Pancreas (tissue), 10 donors: ENCODE measurements around the gene TEPSIN. TPM values are rescaled to one million over a fixed set of nuclear protein-coding genes. Genes with fewer than 3 reads are reported as not detected.

Source experiments
- ATAC-seq, 4 donors: fragments of 200-7000 bp; cut with Tn5 transposase; one replicate each; pipeline versions ENCODE4 v1.8.0 to v1.9.1; 2020; ENCODE audit warnings: mild to moderate bottlenecking in 4 of 4, moderate library complexity in 4 of 4
- DNase-seq, 6 donors: peaks; one replicate each; pipeline ENCODE4 v3.0.0-alpha.2; 2020
- FAIRE-seq: peaks from 2 replicates; lab custom pipeline; 2012; peaks lifted over from hg19 to GRCh38; lab: Jason Lieb, UNC
- H3K27ac ChIP-seq, 4 donors: fragments of 200-600 bp; sonication (generic); 1 replicate in 3 of 4; 2 replicates in 1 of 4; pipeline versions ENCODE4 v1.5.0 to v1.8.0; 2020
- H3K27me3 ChIP-seq, 4 donors: fragments of 200-600 bp; one replicate each; pipeline ENCODE4 v1.8.0; 2021
- H3K36me3 ChIP-seq, 3 donors: fragments of 200-600 bp; sonication (generic) in 1 of 3; one replicate each; pipeline versions ENCODE4 v1.5.0 to v1.8.0; 2020 to 2021
- H3K4me1 ChIP-seq, 3 donors: fragments of 200-600 bp; one replicate each; pipeline ENCODE4 v1.8.0; 2021
- H3K4me3 ChIP-seq, 4 donors: fragments of 200-600 bp; sonication (generic) in 2 of 4; one replicate each; pipeline versions ENCODE4 v1.5.0 to v1.8.0; 2020 to 2021
- H3K9me3 ChIP-seq, 4 donors: fragments of 200-600 bp; one replicate each; pipeline ENCODE4 v1.8.0; 2021
- CTCF ChIP-seq, 4 donors: fragments of 200-600 bp; sonication (generic) in 3 of 4; IDR thresholded peaks; one replicate each; pipeline versions ENCODE4 v1.5.0 to v1.8.0; 2021; ENCODE audit warnings: antibody characterized with exemption in 4 of 4
- WGBS, 2 donors: extraction: QIAGEN DNeasy Blood & Tissue Kit; methylation state at CpG; one replicate each; pipeline ENCODE4 v1.1.7; 2013; 5-methylcytosine and 5-hydroxymethylcytosine counted together
- intact Hi-C, 3 donors: fragments of 100-400 bp; cut with DNase I; formaldehyde crosslinking; loops; one replicate each; pipeline versions ENCODE4 v1.11.1 to v1.14.2; 2022
- polyA plus RNA-seq, 2 donors: library from polyadenylated mRNA; stranded (reverse); fragments of 200-250 nt; gene quantifications; one replicate each; pipeline ENCODE4 v1.2.3, GENCODE V29; 2013
- total RNA-seq, 6 donors: library from RNA; stranded (reverse); fragmentation: NEBNext Ultra II Directional in 4 of 6; extraction: Animal tissue kit (Norgen Biotek cat#: 25700) in 4 of 6; gene quantifications; one replicate each; pipeline versions ENCODE4 v1.2.1 to v1.2.4, GENCODE V29; 2021 to 2023
- donor health status: healthy with polysubstance abuse.
- donor health status: DM: no; HTN: no; CAD: no; lungs with moderate emphysema.
- donor health status: DM: no; HTN: no; CAD: no.
- donor health status: control.
- donor health status: control.
- donor health status: Bipolar disorder and iron deficiency.
- donor health status: DM: yes; HTN: yes; CAD: no.
- donor health status: DM: no; HTN: no; CAD: no.
- donor health status: DM: no; HTN: no; CAD: no.
- donor health status: DM: yes; HTN: yes; CAD: no.

The TEPSIN gene
- total and polyA plus RNA-seq, 8 donors: 13.8 to 98.5 (median 18.9) TPM

DNA sequence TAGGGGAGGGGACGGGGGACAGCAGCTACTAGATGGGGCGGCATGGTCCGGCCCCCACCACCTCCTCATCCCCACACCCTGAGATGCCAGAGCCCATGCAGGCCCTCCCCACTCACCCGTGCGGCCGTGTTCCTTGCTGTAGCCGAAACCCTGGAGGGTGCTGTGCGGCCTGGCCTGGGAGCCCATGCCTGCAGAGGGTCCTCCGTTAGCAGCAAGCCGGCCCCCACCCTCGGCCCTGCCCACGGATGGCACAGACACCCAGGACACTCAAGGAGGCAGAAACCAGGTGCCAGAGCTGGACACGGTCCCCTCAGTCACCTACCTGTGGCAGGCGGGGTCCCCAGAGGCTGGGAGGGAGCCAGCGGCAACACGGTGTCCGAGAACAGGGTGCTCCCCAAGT, 5.5 kb downstream of the TEPSIN start:
- Histone ChIP-seq H3K4me1 (peaks cover 0 to 7% (median 4%) of the 10 kb centered on the region in 3 donors), H3K4me3 (no peak overlapping the region), H3K27me3 (no peaks in the 10 kb centered on the region), H3K9me3 (no peaks in the 10 kb centered on the region), H3K27ac (no peak overlapping the region), H3K36me3 (peaks cover 0 to 8% (median 0%) of the 10 kb centered on the region in 3 donors)
- TF ChIP-seq CTCF (IDR thresholded peaks at IDR 0.05): no peak
- intact Hi-C loops: no loop called here
- WGBS, 2 donors: 92 to 95% methylated on average over 14 to 17 of the region's 17 CpGs
- ATAC-seq (no peak), FAIRE-seq (no peak), DNase-seq (no peak)

- Histone ChIP-seq H3K27ac (no peak overlapping the region), H3K4me1 (peaks cover 0 to 5% (median 3%) of the 10 kb centered on the region in 3 donors), H3K27me3 (no peaks in the 10 kb centered on the region), H3K9me3 (no peaks in the 10 kb centered on the region), H3K36me3 (peaks cover 0 to 8% (median 0%) of the 10 kb centered on the region in 3 donors), H3K4me3 (no peak overlapping the region)
- no peak for FAIRE-seq
- no peak for ATAC-seq
- TF ChIP-seq CTCF (IDR thresholded peaks at IDR 0.05): no peak
- peak in 1 of 6 donors; percentile 27 for DNase-seq
- intact Hi-C loops: no loop called here
- WGBS, 2 donors: 87 to 96% methylated on average over 17 to 19 of the region's 19 CpGs
Measured at GRCh38 chr17:81232616-81233241, 6.1 kb downstream of the TEPSIN start.

DNA sequence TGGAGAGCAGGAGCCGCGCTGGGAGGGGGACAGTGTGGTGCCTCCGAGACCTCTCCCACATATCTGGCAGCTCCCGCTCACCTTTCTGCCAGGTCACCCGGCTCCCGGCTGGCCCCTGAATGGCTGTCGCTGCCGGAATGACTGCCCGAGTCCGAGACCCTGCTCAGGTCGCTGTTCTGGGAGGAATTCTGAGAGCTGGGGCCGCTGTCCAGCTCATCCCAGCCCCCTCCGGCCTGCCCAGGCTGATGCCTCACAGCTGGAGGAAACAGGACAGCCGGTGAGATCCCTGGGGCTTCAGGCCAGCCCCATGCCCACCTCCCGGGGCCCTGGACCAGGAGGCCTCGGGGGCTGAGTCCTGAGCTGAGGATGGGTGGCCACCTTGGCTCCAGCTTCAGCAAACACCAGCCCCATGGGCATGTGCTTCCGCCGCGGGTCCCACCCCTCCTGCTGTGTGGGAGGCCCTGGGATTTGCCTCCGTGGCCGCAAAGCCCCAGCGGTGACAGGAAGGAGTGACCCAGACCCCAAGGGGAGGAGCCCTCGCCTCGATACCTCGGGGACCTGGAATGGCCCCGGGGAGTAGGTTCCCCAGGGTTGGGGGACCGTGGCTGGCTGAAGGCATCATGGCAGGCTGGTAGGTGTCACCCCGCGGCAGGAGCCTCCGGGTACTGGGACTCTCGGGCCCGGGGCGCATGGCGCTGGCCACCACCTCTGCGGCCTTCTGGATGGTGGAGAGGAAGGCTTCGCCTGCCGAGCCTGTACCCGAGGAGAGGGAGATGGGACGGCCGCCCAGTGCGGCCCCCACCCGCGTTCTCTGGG, 6.9 kb downstream of the TEPSIN start:
- no peaks in the 10 kb centered on the region for H3K4me1 ChIP-seq
- WGBS, 2 donors: 92 to 94% methylated on average over 43 of the region's 43 CpGs
- no peak for TF ChIP-seq CTCF (IDR thresholded peaks at IDR 0.05)
- ATAC-seq (no peak), FAIRE-seq (no peak), DNase-seq (peak in 3 of 6 donors; percentile 13 to 76 (median 36))
- H3K4me3 ChIP-seq: no peak overlapping the region
- H3K36me3 ChIP-seq: peaks cover 0 to 8% (median 0%) of the 10 kb centered on the region in 3 donors
- intact Hi-C loops: no loop called here
- no peak overlapping the region for H3K27ac ChIP-seq
- H3K9me3 ChIP-seq: no peaks in the 10 kb centered on the region
- H3K27me3 ChIP-seq: no peaks in the 10 kb centered on the region

DNA sequence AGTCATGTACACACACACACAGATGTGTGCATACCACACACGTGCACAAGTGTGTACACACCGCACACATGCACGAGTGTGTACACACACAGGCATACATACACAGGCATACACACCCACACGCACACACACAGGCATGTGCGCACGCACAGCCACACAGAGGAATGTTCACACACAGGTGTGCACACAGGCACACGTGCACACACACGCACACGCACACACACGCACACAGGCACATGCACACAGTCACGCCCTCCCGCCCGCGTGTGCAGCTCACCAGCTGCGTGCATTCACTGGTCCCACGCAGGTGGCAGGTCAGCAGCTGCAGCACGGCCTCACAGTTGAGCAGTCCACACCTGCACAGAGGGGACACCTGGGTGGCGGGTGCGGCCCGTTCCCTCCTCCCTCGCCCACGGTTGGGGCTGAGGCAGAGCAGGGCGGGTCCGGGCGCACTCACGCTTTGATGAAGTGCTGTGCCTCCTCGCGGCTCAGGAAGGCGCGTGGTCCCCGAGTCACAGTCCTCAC, 7.7 kb downstream of the TEPSIN start:
- H3K9me3 ChIP-seq: no peaks in the 10 kb centered on the region
- ATAC-seq (no peak), DNase-seq (peak in 1 of 6 donors; percentile 29), FAIRE-seq (no peak)
- TF ChIP-seq CTCF (IDR thresholded peaks at IDR 0.05): no peak
- 90 to 91% methylated on average over 30 to 31 of the region's 31 CpGs for WGBS, 2 donors
- H3K36me3 ChIP-seq: peaks cover 0 to 8% (median 0%) of the 10 kb centered on the region in 3 donors
- no peak overlapping the region for H3K27ac ChIP-seq
- no peaks in the 10 kb centered on the region for H3K27me3 ChIP-seq
- no peaks in the 10 kb centered on the region for H3K4me1 ChIP-seq
- intact Hi-C loops: no loop called here
- H3K4me3 ChIP-seq: no peak overlapping the region
